Activated T-helper 1 cell treated with anti-CD3 and anti-CD28 coated beads, Interleukin-2, amount 50 U/mL, for 16 hours (primary cell): Measurements from ENCODE around the gene BMP2K.

Experiments
- DNase-seq, 2 donors: peaks; one replicate each; pipeline ENCODE4 v3.0.0-alpha.2; 2020; ENCODE audit warnings: low read depth in 1 of 2, low spot score in 1 of 2

BMP2K gene

DNA sequence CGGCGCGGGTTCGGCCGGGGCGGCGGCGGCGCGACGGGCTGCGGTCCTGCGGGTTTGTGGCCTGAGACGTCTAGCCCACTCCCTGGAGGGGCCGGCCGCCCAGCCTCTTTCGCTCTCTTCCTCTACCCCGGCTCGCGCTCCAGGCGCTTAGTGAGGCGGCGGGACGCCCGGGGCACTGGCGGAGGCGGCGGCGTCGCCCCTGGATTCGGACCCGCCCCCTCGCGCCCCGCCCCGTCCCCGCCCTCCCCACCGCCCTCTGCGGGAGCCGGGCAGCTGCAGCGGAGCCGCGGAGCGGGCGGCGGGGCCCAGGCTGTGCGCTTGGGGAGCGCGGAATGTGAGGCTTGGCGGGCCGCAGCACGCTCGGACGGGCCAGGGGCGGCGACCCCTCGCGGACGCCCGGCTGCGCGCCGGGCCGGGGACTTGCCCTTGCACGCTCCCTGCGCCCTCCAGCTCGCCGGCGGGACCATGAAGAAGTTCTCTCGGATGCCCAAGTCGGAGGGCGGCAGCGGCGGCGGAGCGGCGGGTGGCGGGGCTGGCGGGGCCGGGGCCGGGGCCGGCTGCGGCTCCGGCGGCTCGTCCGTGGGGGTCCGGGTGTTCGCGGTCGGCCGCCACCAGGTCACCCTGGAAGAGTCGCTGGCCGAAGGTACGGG is at the start of gene BMP2K:
BMP2K (plus strand) TSS at position 272 of the 650 bp plus-strand sequence; CDS start at position 466, 194 bp downstream.
- DNase-seq = peak; percentile 59 to 70

DNA sequence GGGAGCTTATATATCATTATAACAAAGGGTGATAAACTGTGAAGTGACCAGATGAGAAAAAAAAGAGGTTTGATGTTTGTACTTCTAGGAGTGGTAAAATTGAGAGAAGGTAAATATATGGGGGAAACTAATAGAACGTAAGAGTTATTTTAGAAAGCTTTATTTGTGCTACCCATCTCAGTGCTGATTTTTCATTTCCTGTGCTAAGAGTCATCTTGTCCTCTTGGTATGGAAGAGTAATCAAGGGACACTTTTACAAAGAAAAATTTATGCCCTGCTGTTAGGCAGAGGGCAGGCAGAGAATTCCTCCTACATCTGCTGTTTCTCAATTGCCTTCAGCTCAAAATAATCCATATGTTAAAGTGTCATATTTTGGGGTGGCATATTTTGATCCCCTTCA is 49.6 kb upstream of the BMP2K start:
- DNase-seq = no peak

DNA sequence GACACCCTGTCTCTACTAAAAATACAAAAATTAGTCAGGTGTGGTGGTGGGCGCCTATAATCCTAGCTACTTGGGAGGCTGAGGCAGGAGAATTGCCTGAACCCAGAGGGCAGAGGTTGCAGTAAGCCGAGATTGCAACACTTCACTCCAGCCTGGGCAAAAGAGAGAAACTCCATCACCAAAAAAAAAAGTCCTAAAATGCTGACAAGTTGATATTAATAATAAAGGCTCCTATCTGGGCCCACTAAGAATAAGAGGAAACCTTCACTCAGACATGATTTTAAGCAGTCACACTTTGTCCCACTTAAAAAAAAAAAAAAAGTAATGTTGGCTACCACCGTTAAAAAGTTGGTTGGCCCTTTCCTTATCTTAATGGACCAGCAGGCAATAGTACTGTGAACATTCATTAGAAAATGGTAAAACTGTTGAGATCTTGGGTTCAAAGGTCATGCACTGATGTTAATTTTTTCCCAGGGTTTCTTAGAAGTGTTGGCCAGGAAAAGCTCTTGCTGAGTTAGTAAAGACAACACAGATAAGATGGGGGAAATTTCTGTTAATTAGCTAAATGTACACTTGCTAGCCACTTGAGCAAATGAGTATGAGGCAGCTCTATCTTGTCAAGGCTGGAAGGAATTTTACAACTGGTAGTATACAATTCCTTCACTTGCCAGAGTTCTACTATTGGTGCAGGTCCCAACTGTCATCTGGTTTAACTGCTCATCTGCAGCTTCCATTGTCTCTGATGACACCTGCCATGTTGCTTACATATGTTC is 43.6 kb upstream of the BMP2K start:
- DNase-seq = no peak

DNA sequence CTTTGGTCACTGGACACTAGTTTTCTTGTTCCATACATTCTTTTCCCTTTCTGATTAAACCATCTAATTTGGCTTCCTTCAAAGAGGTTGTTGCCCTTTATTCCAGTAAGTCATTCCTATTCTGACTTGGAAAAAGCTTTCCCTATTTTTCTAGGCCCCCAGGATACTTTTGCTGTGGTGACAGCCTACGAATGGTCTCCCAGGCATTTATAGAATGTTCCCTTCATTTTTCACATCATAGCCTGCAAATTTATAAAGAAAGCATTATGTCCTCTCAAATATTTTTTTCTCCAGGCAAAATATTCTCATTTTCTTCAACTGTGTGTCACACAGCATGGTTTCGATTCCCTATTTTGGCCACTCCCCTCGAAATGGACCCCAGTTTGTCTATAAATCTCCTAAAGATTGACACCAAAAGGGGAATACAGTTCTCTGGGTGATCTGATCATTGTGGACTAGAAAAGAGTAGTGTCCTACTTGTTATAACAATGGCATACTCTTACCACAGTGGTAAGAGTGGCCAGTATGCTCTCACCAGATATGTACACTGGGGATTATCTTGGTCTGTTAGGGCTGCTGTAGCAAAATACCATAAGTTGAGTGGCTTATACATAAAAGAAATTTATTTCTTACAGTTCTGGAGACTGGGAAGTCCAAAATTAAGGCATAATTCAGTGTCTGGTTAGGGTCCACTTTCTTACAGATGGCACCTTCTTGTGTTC is 41.5 kb upstream of the BMP2K start:
- DNase-seq = no peak

DNA sequence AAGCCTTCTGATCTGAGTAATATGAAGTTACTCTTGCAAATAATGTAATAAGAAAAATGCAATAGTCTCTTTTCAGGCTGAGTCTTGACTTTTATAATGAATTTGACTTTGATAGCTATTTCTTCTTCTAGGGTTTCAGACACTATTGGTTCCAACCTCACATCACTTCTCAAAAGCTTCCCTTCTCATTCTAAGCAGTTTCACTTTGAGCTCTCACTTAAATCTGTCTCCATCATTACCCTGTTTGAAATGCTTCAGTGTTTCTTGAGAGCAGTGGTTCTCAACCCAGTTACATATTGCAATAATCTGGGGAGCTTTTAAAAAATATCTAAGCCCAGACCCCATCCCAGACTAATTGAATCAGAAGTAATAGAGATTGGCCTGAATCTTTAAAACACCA is 40.5 kb upstream of the BMP2K start:
- no peak for DNase-seq

DNA sequence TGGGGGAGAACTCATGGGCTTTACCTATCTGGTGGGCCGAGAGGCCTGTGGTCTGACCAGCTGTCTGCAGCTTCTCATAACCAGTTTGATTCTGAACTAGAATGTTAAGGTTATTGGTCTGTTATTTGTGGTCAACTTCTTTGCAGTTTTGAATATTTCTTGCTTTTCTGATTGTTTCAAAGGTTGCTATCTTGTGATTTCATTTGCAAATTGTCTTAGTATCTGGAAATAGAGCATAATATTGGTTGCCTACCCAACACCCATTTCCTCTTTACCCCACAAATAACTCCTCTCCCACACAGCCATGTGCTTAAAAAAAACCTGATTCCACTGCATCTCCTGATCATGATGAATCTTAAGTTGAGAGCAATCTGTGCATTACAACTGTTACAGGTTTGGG is 39.1 kb upstream of the BMP2K start:
- no peak for DNase-seq

DNA sequence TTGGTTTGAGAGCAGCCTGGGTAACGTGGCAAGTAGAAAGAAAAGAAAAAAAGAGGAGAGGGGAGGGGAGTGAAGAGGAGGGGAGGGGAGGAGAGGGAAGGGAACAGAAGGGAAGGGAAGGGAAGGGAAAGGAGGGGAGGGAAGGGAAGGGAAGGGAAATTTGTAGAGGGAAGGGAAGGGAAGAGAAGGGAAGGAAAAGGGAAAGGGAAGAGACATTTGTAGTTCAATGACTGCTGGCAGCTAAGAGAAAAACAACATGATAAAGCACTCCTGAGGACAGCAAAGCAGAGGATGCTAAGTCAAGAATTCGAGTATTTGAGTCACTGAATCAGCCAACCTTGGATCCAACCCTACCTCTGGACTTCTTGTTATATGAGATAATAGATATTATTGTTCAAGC is 38.2 kb upstream of the BMP2K start:
- DNase-seq = no peak

DNA sequence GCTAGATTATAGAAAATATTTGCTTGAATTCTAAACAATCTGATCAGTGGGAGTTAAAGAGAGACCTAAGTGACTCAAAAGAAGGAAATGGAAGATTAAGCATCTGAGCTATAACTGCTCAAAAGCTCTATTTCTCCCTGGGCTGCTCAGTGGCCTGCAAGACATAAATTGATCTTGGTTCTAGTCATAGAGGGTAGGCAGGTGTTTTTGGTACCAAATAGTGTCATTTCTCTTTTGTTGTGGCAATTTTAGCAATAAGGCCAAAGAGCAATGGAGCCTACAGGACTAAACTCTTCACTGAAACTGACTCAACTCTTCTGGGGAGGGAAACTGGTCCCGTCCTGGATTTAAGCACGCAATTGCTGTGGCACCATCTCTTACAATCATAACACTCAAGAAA is 33.9 kb upstream of the BMP2K start:
- no peak for DNase-seq

DNA sequence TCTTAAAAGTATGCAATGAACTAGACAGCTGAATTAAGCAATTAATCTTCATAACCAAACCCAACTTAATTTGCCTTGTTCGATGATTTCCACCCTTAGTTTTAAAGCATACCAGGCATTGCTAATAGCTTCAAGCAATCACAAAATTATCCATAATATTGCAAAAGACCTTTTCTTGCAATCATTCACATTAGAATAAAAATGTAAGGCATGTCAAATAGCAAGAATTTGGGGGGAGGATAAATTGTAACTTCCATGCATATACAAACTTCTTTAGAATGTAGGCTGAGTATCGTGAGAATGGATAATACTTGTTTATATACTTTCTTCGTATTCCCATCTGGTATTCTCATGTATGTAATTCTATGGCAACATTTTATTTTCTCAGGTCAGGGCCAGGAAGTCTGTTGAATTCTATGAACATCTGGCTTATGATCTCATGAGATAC is 28.7 kb upstream of the BMP2K start:
- no peak for DNase-seq

DNA sequence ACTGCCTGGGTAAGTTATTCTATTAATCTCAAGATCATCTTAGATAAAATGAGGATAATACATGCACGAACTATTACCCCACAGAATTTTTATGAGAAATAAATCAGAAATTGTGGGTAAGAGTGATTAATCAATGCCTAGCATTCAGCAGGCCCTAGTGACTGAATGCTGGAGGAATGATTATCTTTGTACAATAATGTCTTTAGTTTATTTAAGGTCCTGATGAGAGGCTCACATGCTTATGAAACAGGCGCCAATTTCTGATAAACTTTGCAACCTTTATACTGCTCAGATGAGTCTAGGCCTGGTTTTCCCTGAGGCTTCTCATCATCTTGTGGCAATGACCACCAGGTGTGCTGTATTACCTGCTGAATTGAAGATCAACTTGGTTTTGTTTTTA is 27.8 kb upstream of the BMP2K start:
- no peak for DNase-seq

DNA sequence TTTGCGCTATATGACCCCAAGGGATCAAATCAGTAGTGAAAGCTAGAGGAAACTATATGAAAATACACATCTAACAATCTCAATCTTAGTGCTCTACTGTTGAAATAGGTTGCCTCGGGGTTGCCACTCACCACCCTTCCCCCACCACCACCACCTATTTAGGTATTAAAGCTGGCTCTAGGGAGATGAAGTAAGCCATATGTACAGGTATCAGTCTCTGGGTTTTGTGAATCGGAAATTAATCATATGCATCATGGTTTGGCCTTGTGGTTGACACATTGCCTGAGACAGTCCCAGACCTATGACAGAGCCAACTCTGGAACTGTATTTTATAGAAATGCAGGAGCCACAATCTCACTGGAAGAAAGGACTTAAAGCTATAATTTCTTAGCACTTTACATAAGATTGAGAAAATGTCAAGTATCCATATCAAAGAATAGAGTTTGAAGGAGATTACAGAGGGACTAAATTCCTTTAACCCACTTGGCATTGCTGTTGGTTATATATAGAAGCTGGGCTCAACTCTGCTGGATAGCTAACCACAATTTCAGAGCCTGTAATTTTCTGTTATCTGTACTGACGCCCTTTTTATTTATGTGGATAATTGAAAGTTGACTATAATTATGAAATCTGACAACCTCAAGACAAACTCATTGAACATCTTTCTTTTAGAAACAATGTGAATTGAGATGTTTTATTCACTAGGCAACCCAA is 26.7 kb upstream of the BMP2K start:
- no peak for DNase-seq

DNA sequence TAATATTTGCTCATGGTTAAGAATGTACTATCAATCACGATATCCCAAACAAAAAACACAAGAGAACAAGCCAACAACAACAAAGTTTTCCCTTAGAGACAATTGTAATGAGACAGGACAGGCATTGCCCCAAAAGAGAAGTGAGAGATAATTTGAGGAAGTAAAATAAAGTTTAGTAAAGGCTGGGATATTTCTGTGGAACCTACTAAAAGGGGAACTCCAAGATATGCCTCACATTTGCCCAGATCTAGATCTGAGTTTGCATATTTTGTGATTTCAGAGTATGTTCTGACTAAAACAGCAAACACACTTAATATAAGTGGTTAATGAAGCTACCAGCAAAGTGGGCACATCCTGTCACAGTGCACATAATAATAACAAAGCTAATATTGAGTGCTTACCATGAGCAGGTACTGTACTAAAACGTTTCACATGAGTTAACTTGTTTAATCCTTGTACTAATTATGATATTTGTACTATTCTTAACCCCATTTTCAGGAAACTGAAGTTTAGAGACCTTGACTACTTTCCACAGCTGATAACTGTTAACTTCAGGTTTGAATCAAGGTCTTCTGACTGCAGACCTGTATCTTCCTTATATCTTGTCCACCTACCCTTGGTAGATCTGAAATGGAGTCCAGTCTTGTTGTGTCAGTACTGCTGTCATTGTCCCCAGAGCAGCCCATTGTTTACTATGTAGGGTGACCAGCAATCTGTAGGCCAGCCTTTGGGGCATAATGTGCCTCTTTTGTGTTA is 26.0 kb upstream of the BMP2K start:
- no peak for DNase-seq

DNA sequence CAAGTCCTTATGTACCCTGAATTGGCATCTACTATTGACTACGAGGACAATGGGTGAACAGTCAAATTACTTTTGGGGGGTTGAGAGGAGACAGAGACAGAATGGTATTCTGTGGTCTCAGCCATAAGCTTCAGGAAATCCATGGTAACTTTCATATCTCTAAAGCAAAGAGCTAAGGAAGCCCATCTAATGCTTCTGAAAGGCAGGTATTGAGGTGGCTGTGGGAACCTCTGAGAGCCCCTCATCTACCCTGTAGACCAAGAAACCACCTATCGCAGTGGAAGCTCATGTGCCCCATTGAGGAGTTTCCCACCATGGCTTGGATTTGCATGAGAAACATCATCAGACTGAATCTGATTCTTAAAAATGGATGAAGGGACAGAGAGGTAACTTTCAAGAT is 23.1 kb upstream of the BMP2K start:
- DNase-seq = no peak

DNA sequence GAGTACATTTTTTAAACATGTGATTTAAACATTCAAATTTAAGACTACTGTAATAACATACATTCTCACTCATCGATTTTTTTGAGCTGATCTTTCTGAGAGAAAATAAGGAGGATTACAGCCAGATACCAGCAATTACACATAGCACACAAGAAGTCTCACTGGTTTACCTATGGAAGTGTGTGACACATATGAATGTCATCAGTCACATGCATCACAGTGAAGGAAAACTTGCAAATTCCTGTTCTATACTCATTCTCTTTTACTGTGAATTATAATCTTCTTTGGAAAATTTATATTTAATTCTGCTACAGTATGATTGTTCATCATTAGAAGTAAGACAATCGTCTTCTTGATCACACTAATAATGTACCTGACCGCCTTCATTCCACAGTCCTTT is 21.3 kb upstream of the BMP2K start:
- DNase-seq = no peak

DNA sequence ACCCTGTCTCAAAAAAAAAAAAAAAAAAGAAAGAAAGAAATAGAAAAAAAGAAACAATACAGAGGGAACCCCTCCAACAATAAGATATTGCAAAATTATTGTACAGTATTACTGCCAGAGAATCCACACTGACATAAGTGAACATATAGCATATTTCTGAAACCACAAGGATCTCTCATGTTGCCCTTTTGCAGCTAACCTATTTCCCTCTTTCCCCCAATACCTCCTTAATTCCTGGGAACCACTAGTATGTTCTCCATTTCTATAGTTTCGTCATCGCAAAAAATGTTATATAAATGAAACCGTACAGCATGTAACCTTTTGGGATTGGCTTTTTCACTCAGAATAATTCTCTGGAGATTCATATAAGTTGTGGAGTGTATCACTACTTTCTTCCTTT is 20.0 kb upstream of the BMP2K start:
- DNase-seq = no peak

DNA sequence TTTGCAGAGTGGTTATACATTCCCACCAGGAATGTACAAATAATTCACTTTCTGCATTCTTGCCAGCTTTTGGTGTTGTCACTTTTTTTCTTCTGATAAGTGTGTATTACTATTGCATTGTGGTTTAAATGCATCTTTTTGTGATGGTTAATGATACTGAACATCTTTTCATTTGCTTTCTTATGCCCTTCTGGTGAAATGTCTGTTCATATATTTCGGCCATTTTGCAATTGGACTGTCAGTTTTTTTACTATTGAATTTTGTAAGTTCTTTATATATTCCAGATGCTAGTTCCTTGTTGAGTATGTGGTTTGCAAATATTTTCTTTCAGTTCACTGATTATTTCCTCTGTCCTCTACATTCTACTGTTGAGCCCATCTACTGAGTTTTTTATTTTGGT is 19.4 kb upstream of the BMP2K start:
- no peak for DNase-seq

DNA sequence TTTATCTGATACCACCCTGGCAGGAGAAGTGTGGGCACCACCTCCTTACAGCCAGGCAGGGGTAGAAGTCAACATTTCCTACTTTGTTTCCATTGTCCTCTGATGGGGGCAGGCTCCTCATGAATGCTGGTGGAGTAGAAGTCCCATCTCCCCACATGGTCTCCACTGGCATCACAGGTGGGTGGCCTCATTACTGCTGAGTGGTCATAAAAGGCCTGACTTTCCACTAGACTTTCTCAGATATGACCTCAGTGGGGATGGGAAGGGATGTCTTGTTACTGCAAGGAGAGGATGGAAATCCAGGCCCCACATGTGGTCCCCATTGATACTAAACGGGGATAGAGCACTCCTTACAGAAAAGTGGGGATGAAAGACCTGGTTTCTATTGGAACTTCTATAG is 18.6 kb upstream of the BMP2K start:
- no peak for DNase-seq

DNA sequence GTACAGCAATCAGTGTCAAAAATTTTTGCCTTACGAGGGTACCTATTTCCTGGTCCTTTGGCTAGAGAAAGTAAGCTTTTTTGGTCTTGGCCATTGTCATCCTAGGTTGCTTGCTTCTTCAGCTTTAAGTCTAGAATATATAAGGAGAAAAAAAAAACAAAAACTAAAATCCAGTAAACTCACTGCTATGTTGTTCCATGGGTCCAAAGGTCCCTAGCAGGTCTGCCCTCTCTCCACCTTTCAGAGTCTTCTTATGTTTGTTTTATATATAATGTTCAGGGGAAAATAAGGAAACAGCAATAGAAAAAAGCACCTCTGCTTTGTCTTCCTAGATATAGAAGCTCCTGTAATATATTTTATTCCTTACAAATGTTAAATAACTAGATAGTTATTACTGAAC is 18.1 kb upstream of the BMP2K start:
- no peak for DNase-seq

DNA sequence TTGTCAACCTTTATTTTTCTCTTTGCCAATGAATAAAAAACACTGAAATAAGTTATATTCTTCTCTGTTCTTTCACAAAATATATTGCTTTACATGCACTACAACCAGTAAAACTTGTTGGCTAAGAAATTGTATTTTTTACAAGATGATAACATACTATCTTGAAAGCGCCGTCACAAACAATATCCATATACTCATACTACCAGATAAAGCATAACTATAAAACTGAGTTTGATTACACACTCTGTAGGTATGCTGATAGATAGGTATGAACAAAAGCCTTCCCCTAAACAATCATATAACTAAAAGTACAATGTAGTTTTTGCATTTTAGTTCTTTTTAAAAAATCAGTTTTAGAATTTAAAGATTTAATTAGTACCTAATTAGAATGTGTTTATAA is 13.6 kb upstream of the BMP2K start:
- no peak for DNase-seq

DNA sequence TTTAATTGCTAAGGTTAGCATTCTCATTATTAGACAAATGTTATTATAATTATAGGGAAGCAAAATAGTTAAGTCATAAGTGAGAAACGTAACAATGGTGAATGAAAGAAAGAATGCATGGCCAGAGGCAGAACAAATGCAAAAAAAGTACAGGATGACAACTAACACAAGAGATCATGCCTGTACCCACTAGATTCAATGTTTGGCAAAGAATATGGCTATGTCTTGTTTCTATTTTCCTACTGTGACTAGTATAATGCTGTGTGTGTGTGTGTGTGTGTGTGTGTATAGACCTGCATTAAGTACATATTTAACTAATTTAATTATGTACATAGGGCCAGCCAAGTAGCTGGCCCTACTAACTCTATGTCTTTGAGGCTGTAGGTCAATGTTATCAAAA is 12.9 kb upstream of the BMP2K start:
- no peak for DNase-seq
